ENCODE data around the gene TMEM168. TPM values are rescaled to one million over a fixed set of nuclear protein-coding genes. Genes with fewer than 3 reads are reported as not detected.

Gene TMEM168
- total RNA-seq, 6 experiments from 2014 or later: 5.8 to 9.1 (median 7.3) TPM

DNA sequence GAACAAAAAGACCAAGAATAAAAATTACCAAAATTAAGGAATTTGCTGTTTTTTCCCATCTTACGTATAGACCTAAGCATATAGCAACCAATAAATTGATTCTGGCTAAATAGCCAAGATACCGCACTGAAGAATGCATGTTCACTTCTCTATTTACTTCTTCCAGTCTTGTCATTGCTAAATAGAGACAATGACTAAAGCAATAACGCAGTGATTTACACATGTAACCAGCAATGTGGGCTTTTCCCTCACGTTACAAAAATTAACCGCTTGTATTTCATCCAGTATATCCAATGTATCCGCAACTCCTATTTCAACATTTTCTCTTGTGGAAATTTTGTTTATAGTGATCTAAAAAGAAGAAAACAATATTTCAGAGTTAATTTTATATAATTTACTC is 5.6 kb downstream of the TMEM168 start:
- no peaks in the 10 kb centered on the region for H3K9me3 ChIP-seq
- no peaks in the 10 kb centered on the region for H3K27me3 ChIP-seq
- no peak overlapping the region for H3K27ac ChIP-seq
- intact Hi-C loops (cut with DNase I): no loop called here
- peaks cover 0 to 5% (median 0%) of the 10 kb centered on the region in 4 donors for H3K36me3 ChIP-seq
- DNase-seq (no peak), ATAC-seq (no peak)
- TF ChIP-seq POLR2A (IDR thresholded peaks at IDR 0.05): no peak
- 92% methylated on average over 6 of the region's 6 CpGs for WGBS (ENCODE audit: insufficient coverage, low coverage, low lambda C conversion rate, missing lambda C conversion rate)
- H3K4me1 ChIP-seq: peaks cover 0 to 9% (median 0%) of the 10 kb centered on the region in 4 donors
- no peak overlapping the region for H3K4me3 ChIP-seq

DNA sequence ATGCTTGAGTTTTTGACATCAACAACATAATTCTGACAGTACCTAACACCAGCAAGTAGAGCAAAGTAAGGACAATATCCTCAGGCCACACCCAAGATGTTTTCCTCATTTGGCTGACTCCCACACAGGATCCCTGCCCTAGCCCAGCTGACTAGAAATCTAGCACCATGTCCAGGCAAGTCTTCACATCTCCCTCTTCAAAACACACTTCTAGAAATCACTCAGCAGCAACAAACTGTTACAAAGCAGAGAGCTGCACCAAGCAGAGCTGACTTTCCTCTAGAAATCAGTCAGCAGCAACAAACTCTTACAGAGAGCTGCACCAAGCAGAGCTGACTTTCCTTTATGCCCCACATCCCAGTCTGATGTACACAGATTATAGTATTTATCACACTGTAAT is 7.7 kb downstream of the TMEM168 start:
- no peak for DNase-seq
- Histone ChIP-seq H3K27ac (no peak overlapping the region), H3K4me3 (no peak overlapping the region), H3K27me3 (no peaks in the 10 kb centered on the region), H3K9me3 (no peaks in the 10 kb centered on the region), H3K4me1 (no peaks in the 10 kb centered on the region), H3K36me3 (peaks cover 0 to 5% (median 0%) of the 10 kb centered on the region in 4 donors)
- no peak for ATAC-seq
- intact Hi-C loops (cut with DNase I): no loop called here
- no peak for TF ChIP-seq POLR2A (IDR thresholded peaks at IDR 0.05)
- TF ChIP-seq, protein P1, sequence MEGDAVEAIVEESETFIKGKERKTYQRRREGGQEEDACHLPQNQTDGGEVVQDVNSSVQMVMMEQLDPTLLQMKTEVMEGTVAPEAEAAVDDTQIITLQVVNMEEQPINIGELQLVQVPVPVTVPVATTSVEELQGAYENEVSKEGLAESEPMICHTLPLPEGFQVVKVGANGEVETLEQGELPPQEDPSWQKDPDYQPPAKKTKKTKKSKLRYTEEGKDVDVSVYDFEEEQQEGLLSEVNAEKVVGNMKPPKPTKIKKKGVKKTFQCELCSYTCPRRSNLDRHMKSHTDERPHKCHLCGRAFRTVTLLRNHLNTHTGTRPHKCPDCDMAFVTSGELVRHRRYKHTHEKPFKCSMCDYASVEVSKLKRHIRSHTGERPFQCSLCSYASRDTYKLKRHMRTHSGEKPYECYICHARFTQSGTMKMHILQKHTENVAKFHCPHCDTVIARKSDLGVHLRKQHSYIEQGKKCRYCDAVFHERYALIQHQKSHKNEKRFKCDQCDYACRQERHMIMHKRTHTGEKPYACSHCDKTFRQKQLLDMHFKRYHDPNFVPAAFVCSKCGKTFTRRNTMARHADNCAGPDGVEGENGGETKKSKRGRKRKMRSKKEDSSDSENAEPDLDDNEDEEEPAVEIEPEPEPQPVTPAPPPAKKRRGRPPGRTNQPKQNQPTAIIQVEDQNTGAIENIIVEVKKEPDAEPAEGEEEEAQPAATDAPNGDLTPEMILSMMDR (IDR thresholded peaks at IDR 0.05): no peak

- Histone ChIP-seq H3K36me3 (peaks cover 0 to 5% (median 0%) of the 10 kb centered on the region in 4 donors), H3K4me3 (no peak overlapping the region), H3K4me1 (no peaks in the 10 kb centered on the region), H3K9me3 (no peaks in the 10 kb centered on the region), H3K27ac (no peak overlapping the region), H3K27me3 (no peaks in the 10 kb centered on the region)
- ATAC-seq (no peak), DNase-seq (no peak)
- intact Hi-C loops (cut with DNase I): no loop called here
- TF ChIP-seq POLR2A (IDR thresholded peaks at IDR 0.05): no peak
- TF ChIP-seq, protein P1 (IDR thresholded peaks at IDR 0.05): no peak
- WGBS (ENCODE audit: insufficient coverage, low coverage, low lambda C conversion rate, missing lambda C conversion rate): 95% methylated on average over 3 of the region's 3 CpGs
Measured at GRCh38 chr7:112781558-112781957, 8.6 kb downstream of the TMEM168 start.

GRCh38 chr7:112781110-112781509 is 9.1 kb downstream of the TMEM168 start:
- Histone ChIP-seq H3K27ac (no peak overlapping the region), H3K9me3 (no peaks in the 10 kb centered on the region), H3K36me3 (peaks cover 0 to 5% (median 0%) of the 10 kb centered on the region in 4 donors), H3K27me3 (no peaks in the 10 kb centered on the region), H3K4me3 (no peak overlapping the region), H3K4me1 (no peaks in the 10 kb centered on the region)
- no peak for ATAC-seq
- no peak for TF ChIP-seq POLR2A (IDR thresholded peaks at IDR 0.05)
- TF ChIP-seq, protein P1 (IDR thresholded peaks at IDR 0.05): no peak
- intact Hi-C loops (cut with DNase I): no loop called here
- no peak for DNase-seq

DNA sequence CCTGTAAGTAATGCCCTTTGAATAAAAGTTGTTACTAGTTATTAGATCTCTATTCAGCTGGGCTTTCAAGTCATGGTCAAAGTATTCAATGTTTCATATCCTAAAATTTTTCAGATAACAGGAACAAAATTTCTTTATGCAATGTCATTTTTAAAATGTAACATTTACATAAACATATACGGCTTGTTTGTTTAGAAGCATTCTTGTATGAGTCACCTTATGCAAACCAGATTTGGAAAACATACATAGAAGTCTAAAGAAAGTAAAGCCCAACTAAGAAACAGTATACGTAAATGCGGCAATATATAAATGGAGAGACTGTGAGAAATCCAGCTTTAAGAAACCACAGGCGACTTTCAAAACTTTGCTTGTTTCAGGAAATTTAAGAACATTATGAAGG is 10.5 kb downstream of the TMEM168 start:
- WGBS (ENCODE audit: insufficient coverage, low coverage, low lambda C conversion rate, missing lambda C conversion rate): 97% methylated on average over 4 of the region's 4 CpGs
- peaks cover 0 to 4% (median 0%) of the 10 kb centered on the region in 4 donors for H3K36me3 ChIP-seq
- no peak for DNase-seq
- no peak for TF ChIP-seq POLR2A (IDR thresholded peaks at IDR 0.05)
- TF ChIP-seq, protein P1 (IDR thresholded peaks at IDR 0.05): no peak
- H3K4me3 ChIP-seq: no peak overlapping the region
- intact Hi-C loops (cut with DNase I): no loop called here
- H3K4me1 ChIP-seq: no peaks in the 10 kb centered on the region
- no peaks in the 10 kb centered on the region for H3K27me3 ChIP-seq
- no peak for ATAC-seq
- H3K27ac ChIP-seq: no peak overlapping the region
- H3K9me3 ChIP-seq: no peaks in the 10 kb centered on the region

Data from right lobe of liver (tissue), 6 donors.